Fibroblast of skin of right quadriceps (primary cell): ENCODE data around the gene NRK.
"Not testable (repeated sequence)": the region's sequence is repeated elsewhere in the genome, so short reads cannot be mapped to it uniquely, and the experiment has no call there.

Source experiments
- DNase-seq: peaks from one replicate; pipeline ENCODE4 v3.0.0-alpha.2; 2013

The NRK gene

GRCh38 chrX:105882581-105883275, 60.4 kb downstream of the NRK start:
- peak; percentile 61 for DNase-seq

- no peak for DNase-seq
Measured at GRCh38 chrX:105894721-105895120, 72.4 kb downstream of the NRK start.

GRCh38 chrX:105909576-105909975, 87.2 kb downstream of the NRK start:
- no peak for DNase-seq

- DNase-seq = no peak
Measured at GRCh38 chrX:105910563-105911105, 88.3 kb downstream of the NRK start.

- DNase-seq = no peak
Measured at GRCh38 chrX:105945266-105945665, 122.9 kb downstream of the NRK start.

GRCh38 chrX:105969487-105969886, 147.1 kb downstream of the NRK start:
- no peak for DNase-seq

GRCh38 chrX:105972690-105973386, 150.5 kb downstream of the NRK start:
- DNase-seq = no peak

GRCh38 chrX:105973387-105973739, 151.0 kb downstream of the NRK start:
- no peak for DNase-seq

GRCh38 chrX:105975382-105975781, 153.0 kb downstream of the NRK start:
- DNase-seq = no peak

- no peak for DNase-seq
Measured at GRCh38 chrX:105981772-105982485, 159.6 kb downstream of the NRK start.

- DNase-seq = not testable (repeated sequence)
Measured at GRCh38 chrX:105988487-105988886, 166.1 kb downstream of the NRK start.

GRCh38 chrX:105999294-105999693, 177.0 kb downstream of the NRK start:
- no peak for DNase-seq

GRCh38 chrX:106000203-106000602, 177.9 kb downstream of the NRK start:
- no peak for DNase-seq

GRCh38 chrX:106000609-106001008, 178.3 kb downstream of the NRK start:
- not testable (repeated sequence) for DNase-seq

GRCh38 chrX:106005684-106006083, 183.3 kb downstream of the NRK start:
- DNase-seq = no peak

- DNase-seq = no peak
Measured at GRCh38 chrX:106007815-106008214, 185.5 kb downstream of the NRK start.
